Renal cortex interstitium (tissue), 11 donors: ENCODE data around the gene NID2. TPM values are rescaled to one million over a fixed set of nuclear protein-coding genes. Genes with fewer than 3 reads are reported as not detected.

Experiments
- DNase-seq, 11 donors: peaks; one replicate each; pipeline ENCODE4 v3.0.0-alpha.2; 2013; ENCODE audit warnings: low read depth in 9 of 11, low spot score in 4 of 11; ENCODE audit errors: extremely low read depth in 1 of 11
- polyA plus RNA-seq, 3 donors: library from polyadenylated mRNA; unstranded; fragments of 120-200 nt; gene quantifications; one replicate each; pipeline ENCODE4 v1.2.1, GENCODE V29; 2013; ENCODE audit not compliant: insufficient read length in 3 of 3

The NID2 gene
- polyA plus RNA-seq, 3 donors = 92.6 to 122 (median 106) TPM

- DNase-seq = peak in 1 of 11 donors; percentile 31
These were observed 815 bp downstream of the NID2 start for GRCh38 chr14:52067873-52068614.

GRCh38 chr14:52064174-52064573, 4.7 kb downstream of the NID2 start:
- no peak for DNase-seq

- no peak for DNase-seq
These were observed 5.8 kb downstream of the NID2 start for GRCh38 chr14:52063052-52063462.

GRCh38 chr14:52061890-52062289, 7.0 kb downstream of the NID2 start:
- no peak for DNase-seq

- DNase-seq = no peak
These were observed 7.5 kb downstream of the NID2 start for GRCh38 chr14:52061390-52061789.

GRCh38 chr14:52060080-52060479, 8.8 kb downstream of the NID2 start:
- DNase-seq = no peak

GRCh38 chr14:52059649-52060048, 9.2 kb downstream of the NID2 start:
- no peak for DNase-seq

- no peak for DNase-seq
These were observed 10.5 kb downstream of the NID2 start for GRCh38 chr14:52058341-52058740.

- DNase-seq = no peak
These were observed 13.7 kb downstream of the NID2 start for GRCh38 chr14:52055167-52055566.

- no peak for DNase-seq
These were observed 14.2 kb downstream of the NID2 start for GRCh38 chr14:52054678-52055077.

- no peak for DNase-seq
These were observed 15.8 kb downstream of the NID2 start for GRCh38 chr14:52053044-52053443.

- DNase-seq = no peak
These were observed 16.4 kb downstream of the NID2 start for GRCh38 chr14:52052288-52052943.

GRCh38 chr14:52051871-52052270, 17.0 kb downstream of the NID2 start:
- no peak for DNase-seq

GRCh38 chr14:52051251-52051650, 17.6 kb downstream of the NID2 start:
- no peak for DNase-seq

- no peak for DNase-seq
These were observed 18.9 kb downstream of the NID2 start for GRCh38 chr14:52049721-52050588.

- no peak for DNase-seq
These were observed 19.6 kb downstream of the NID2 start for GRCh38 chr14:52049271-52049670.

GRCh38 chr14:52048641-52049204, 20.1 kb downstream of the NID2 start:
- DNase-seq = no peak

GRCh38 chr14:52048116-52048515, 20.7 kb downstream of the NID2 start:
- no peak for DNase-seq

- DNase-seq = no peak
These were observed 22.4 kb downstream of the NID2 start for GRCh38 chr14:52046376-52046917.
